GM12874 (cell line): ENCODE data around the gene RPLP2.

Experiments used
- CTCF ChIP-seq: IDR thresholded peaks from 2 replicates; pipeline ENCODE4 v1.5.1; 2011; ENCODE audit warnings: low read depth, mild to moderate bottlenecking, control low read depth, low read length, moderate library complexity; ENCODE audit not compliant: insufficient read depth

The RPLP2 gene

GRCh38 chr11:852762-853161, 43.0 kb downstream of the RPLP2 start:
- TF ChIP-seq CTCF, result no peak

GRCh38 chr11:853682-854448, 44.1 kb downstream of the RPLP2 start:
- no peak for TF ChIP-seq CTCF

GRCh38 chr11:854601-855329, 45.0 kb downstream of the RPLP2 start:
- TF ChIP-seq CTCF, result no peak

GRCh38 chr11:855330-855674, 45.5 kb downstream of the RPLP2 start:
- no peak for TF ChIP-seq CTCF

- no peak for TF ChIP-seq CTCF
These were observed 46.0 kb downstream of the RPLP2 start for GRCh38 chr11:855796-856195.

GRCh38 chr11:856397-856796, 46.6 kb downstream of the RPLP2 start:
- no peak for TF ChIP-seq CTCF

GRCh38 chr11:858053-858761, 48.4 kb downstream of the RPLP2 start:
- no peak for TF ChIP-seq CTCF
